K562 (cell line): ENCODE data around the gene ALDH5A1. TPM values are rescaled to one million over a fixed set of nuclear protein-coding genes. Genes with fewer than 3 reads are reported as not detected.

Experiments used
- ATAC-seq: fragments of 200-7000 bp; cut with Tn5 transposase; 3 replicates; pipeline ENCODE4 v1.9.1; 2020; ENCODE audit warnings: moderate library complexity
- BruUV-seq: library from RNA; stranded (reverse); fragments of 400-500 nt; replicated peaks from 2 replicates; lab custom pipeline; 2021; lab: Mats Ljungman, UMichigan
- CTCF ChIA-PET: fragments of 300-600 bp; formaldehyde crosslinking; extraction: SDS; loops from one replicate; lab custom pipeline; 2021; ENCODE audit warnings: low intra/inter-chr PET ratio; lab: Yijun Ruan, JAX
- POLR2A ChIA-PET: fragments of 300-600, 350-650 bp; sonication (Branson Sonifier 250); formaldehyde crosslinking; extraction: SDS; loops from one replicate; lab custom pipeline; 2021; ENCODE audit warnings: antibody characterized with exemption, inconsistent platforms; lab: Yijun Ruan, JAX
- DNase-seq, 4 experiments: peaks; one replicate each; pipeline versions ENCODE4 v3.0.0 to v3.0.0-alpha.2; 2011 to 2018; ENCODE audit warnings: low spot score in 3 of 4, mixed read lengths in 3 of 4; ENCODE audit errors: extremely low read depth in 1 of 4
- FAIRE-seq: peaks from 2 replicates; lab custom pipeline; 2011; peaks lifted over from hg19 to GRCh38; lab: Jason Lieb, UNC
- H2AFZ ChIP-seq: 2 replicates; pipeline ENCODE4 v1.6.0; 2011; ENCODE audit warnings: low read depth, low read length, control low read depth, inconsistent platforms
- H3K27ac ChIP-seq: fragments of 200-600 bp; 3 replicates; pipeline ENCODE4 v1.8.0; 2011; ENCODE audit warnings: low read depth, mild to moderate bottlenecking, control low read depth, inconsistent platforms, low read length, moderate library complexity, mixed read lengths; ENCODE audit errors: extremely low read depth
- H3K27me3 ChIP-seq, 2 experiments: fragments of 300-600 bp in 1 of 2; 2 replicates in 1 of 2; 3 replicates in 1 of 2; pipeline versions ENCODE4 v1.6.0 to v1.8.0; 2011; ENCODE audit warnings: inconsistent platforms in 2 of 2, low read length in 2 of 2, mild to moderate bottlenecking in 1 of 2, mixed read lengths in 1 of 2, moderate library complexity in 1 of 2; ENCODE audit not compliant: control insufficient read depth in 2 of 2, insufficient read depth in 2 of 2
- H3K36me3 ChIP-seq: fragments of 300-600 bp; 3 replicates; pipeline ENCODE4 v1.8.0; 2011; ENCODE audit warnings: mild to moderate bottlenecking, low read length, inconsistent platforms; ENCODE audit not compliant: control insufficient read depth, insufficient read depth
- H3K4me1 ChIP-seq, 2 experiments: fragments of 200-600 bp in 1 of 2; replicated peaks in 1 of 2; 2 replicates in 1 of 2; 3 replicates in 1 of 2; pipeline versions ENCODE4 v1.5.1 to v1.8.0; 2011; ENCODE audit warnings: inconsistent platforms in 2 of 2, low read length in 2 of 2, mild to moderate bottlenecking in 1 of 2, mixed read lengths in 1 of 2, moderate library complexity in 1 of 2; ENCODE audit not compliant: control insufficient read depth in 2 of 2, insufficient read depth in 2 of 2
- H3K4me2 ChIP-seq: 2 replicates; pipeline ENCODE4 v1.6.1; 2011; ENCODE audit warnings: low read length, control low read depth, inconsistent platforms, mixed read lengths; ENCODE audit not compliant: insufficient read depth
- H3K4me3 ChIP-seq: fragments of 200-600 bp; sonication (generic), shearing (Covaris generic); 2 replicates; pipeline ENCODE4 v1.5.1; 2016; ENCODE audit warnings: control low read depth, inconsistent platforms
- H3K79me2 ChIP-seq: fragments of 200-600 bp; 3 replicates; pipeline ENCODE4 v1.8.0; 2011; ENCODE audit warnings: low read length, inconsistent platforms; ENCODE audit not compliant: control insufficient read depth, insufficient read depth
- H3K9ac ChIP-seq, 2 experiments: 2 replicates each; pipeline versions ENCODE4 v1.6.0 to v1.6.1; 2011; ENCODE audit warnings: low read depth in 2 of 2, low read length in 2 of 2, control low read depth in 1 of 2, inconsistent platforms in 1 of 2, mild to moderate bottlenecking in 1 of 2, mixed read lengths in 1 of 2; ENCODE audit not compliant: insufficient read depth in 1 of 2
- H3K9me1 ChIP-seq: one replicate; pipeline ENCODE4 v1.6.0; 2011; ENCODE audit warnings: inconsistent platforms, mild to moderate bottlenecking, low read length, moderate library complexity; ENCODE audit not compliant: control insufficient read depth, insufficient read depth
- H3K9me3 ChIP-seq: replicated peaks from 2 replicates; pipeline ENCODE4 v1.5.1; 2011; ENCODE audit warnings: low read depth, low read length, inconsistent platforms; ENCODE audit not compliant: control insufficient read depth, insufficient read depth
- H4K20me1 ChIP-seq: replicated peaks from 2 replicates; pipeline ENCODE4 v1.6.1; 2011; ENCODE audit warnings: low read length, inconsistent platforms, mixed read lengths; ENCODE audit not compliant: control insufficient read depth, insufficient read depth
- BRCA1 ChIP-seq, 2 experiments: fragments of 450-650 bp in 1 of 2; sonication (generic) in 1 of 2; formaldehyde crosslinking in 1 of 2; IDR thresholded peaks; 2 replicates each; pipeline versions ENCODE4 v1.5.0 to v1.6.1; 2017 to 2020; ENCODE audit warnings: mild to moderate bottlenecking in 1 of 2, missing genetic modification reagents in 1 of 2
- CBX8 ChIP-seq: fragments of 200-600 bp; sonication (generic); IDR thresholded peaks from 2 replicates; pipeline ENCODE4 v1.6.1; 2012; ENCODE audit warnings: borderline replicate concordance, mixed run types, low read depth, mild to moderate bottlenecking, moderate library complexity, mixed read lengths, low read length, control low read depth, inconsistent platforms; ENCODE audit not compliant: poor library complexity, severe bottlenecking; ENCODE audit errors: extremely low read depth
- CTCF ChIP-seq, 3 experiments: IDR thresholded peaks in 2 of 3; conservative IDR thresholded peaks in 1 of 3; 2 replicates each; pipeline ENCODE4 v1.5.1; 2011 to 2012; ENCODE audit warnings: low read length in 3 of 3, mild to moderate bottlenecking in 3 of 3, control low read depth in 2 of 3, improper control_type of control experiment in 1 of 3, inconsistent platforms in 1 of 3, low read depth in 1 of 3, mixed read lengths in 1 of 3, moderate library complexity in 1 of 3; ENCODE audit not compliant: insufficient read depth in 2 of 3
- ELK1 ChIP-seq: sonication (generic); formaldehyde crosslinking; IDR thresholded peaks from 2 replicates; pipeline ENCODE4 v1.8.1; 2022; ENCODE audit warnings: missing genetic modification reagents
- FOXO4 ChIP-seq: fragments of 450-650 bp; formaldehyde crosslinking; IDR thresholded peaks from 2 replicates; pipeline ENCODE4 v1.4.0; 2020; ENCODE audit warnings: mild to moderate bottlenecking, moderate library complexity
- HDAC1 ChIP-seq, 2 experiments: fragments of 450-650 bp; IDR thresholded peaks; 2 replicates each; pipeline ENCODE4 v1.6.1; 2016 to 2017; ENCODE audit warnings: inconsistent platforms in 1 of 2, mild to moderate bottlenecking in 1 of 2, moderate library complexity in 1 of 2
- LCOR ChIP-seq: sonication (generic); formaldehyde crosslinking; IDR thresholded peaks from 2 replicates; pipeline ENCODE4 v1.8.0; 2022; ENCODE audit warnings: mild to moderate bottlenecking, missing genetic modification reagents
- NFE2L1 ChIP-seq: fragments of 450-650 bp; IDR thresholded peaks from 2 replicates; pipeline ENCODE4 v1.6.1; 2016; ENCODE audit warnings: missing genetic modification characterization, low read depth, mild to moderate bottlenecking, missing compliant biosample characterization, moderate library complexity, borderline replicate concordance
- ZFP36 ChIP-seq: fragments of 150-350 bp; IDR thresholded peaks from 2 replicates; pipeline ENCODE4 v1.6.1; 2018; ENCODE audit warnings: low read length, low read depth; ENCODE audit not compliant: partially characterized antibody
- ZNF431 ChIP-seq: sonication (generic); formaldehyde crosslinking; IDR thresholded peaks from 2 replicates; pipeline ENCODE4 v1.8.0; 2022; ENCODE audit warnings: mild to moderate bottlenecking, missing genetic modification reagents
- ZNF445 ChIP-seq: fragments of 250-450 bp; sonication (Bioruptor Pico); IDR thresholded peaks from 2 replicates; pipeline ENCODE4 v1.4.0; 2020; ENCODE audit warnings: low read depth, mild to moderate bottlenecking, moderate library complexity
- WGBS: fragments of 100-300 bp; shearing (Covaris generic); methylation state at CpG from one replicate; pipeline ENCODE4 v1.1.6; 2016; ENCODE audit warnings: low coverage, mixed read lengths; ENCODE audit not compliant: insufficient coverage; ENCODE audit errors: missing lambda C conversion rate; 5-methylcytosine and 5-hydroxymethylcytosine counted together
- in situ Hi-C: fragments of 300-500 bp; cut with MboI; formaldehyde crosslinking; loops from 4 replicates; pipeline ENCODE4 v1.15.0; 2018; ENCODE audit warnings: inconsistent platforms, mixed read lengths
- intact Hi-C: fragments of 100-400 bp; cut with micrococcal nuclease; formaldehyde crosslinking; loops from 2 replicates; pipeline ENCODE4 v1.14.2; 2022
- polyA plus RNA-seq, 8 experiments: library from polyadenylated mRNA; depleted of rRNA in 4 of 8; stranded (reverse) in 5 of 8; unstranded in 3 of 8; fragments of >200 nt; fragmentation: Nextera tagmentation in 2 of 8; fragmentation: Illumina TruSeq in 1 of 8; extraction: Ambion mirVana in 2 of 8; extraction: Trizol in 1 of 8; gene quantifications; 2 replicates each; pipeline versions ENCODE4 v1.2.1 to v1.2.3, GENCODE V29; 2011 to 2014; ENCODE audit warnings: inconsistent platforms in 1 of 8, missing spikeins in 1 of 8
- total RNA-seq, 7 experiments: library from RNA; depleted of rRNA in 6 of 7; stranded (reverse); fragments of >200 nt in 6 of 7; fragmentation: Illumina TruSeq in 2 of 7; extraction: Trizol in 2 of 7; gene quantifications; 2 replicates each; pipeline versions ENCODE4 v1.2.1 to v1.2.3, GENCODE V29; 2011 to 2021; ENCODE audit warnings: low replicate concordance in 1 of 7

Gene ALDH5A1
- total and polyA plus RNA-seq, 9 of the 15 experiments (the other 6 are each of a cell fraction or from before 2014, with no cell fraction given), result 2.2 to 19.7 (median 9.5) TPM

- Histone ChIP-seq H3K27me3 (peaks cover 3 to 7% of the 10 kb centered on the region in 2 experiments; a peak in 3 of 5 replicates), H4K20me1 (no peaks in the 10 kb centered on the region), H3K9me3 (no peaks in the 10 kb centered on the region), H2AFZ (no peak overlapping the region), H3K36me3 (no peaks in the 10 kb centered on the region), H3K79me2 (no peaks in the 10 kb centered on the region), H3K9me1 (no peaks in the 10 kb centered on the region), H3K27ac (no peak overlapping the region), H3K4me3 (no peak overlapping the region), H3K9ac (no peak overlapping the region), H3K4me2 (no peak overlapping the region)
- ChIA-PET POLR2A (no interaction called here), CTCF (no interaction called here)
- no TSS peak for BruUV-seq
- ATAC-seq, result no peak
- in situ Hi-C loops, result no loop called here
- intact Hi-C loops, result no loop called here
- DNase-seq, result no peak
- no peak for FAIRE-seq
- 31% methylated on average over 7 of the region's 7 CpGs for WGBS
- TF ChIP-seq ZNF445 (CRISPR knock-in tag) (no peak), CBX8 (no peak), HDAC1 (IDR thresholded peaks at IDR 0.05) (no peak)
- TF ChIP-seq, all 486 proteins: peak for 0
- no peaks in the 10 kb centered on the region for H3K4me1 ChIP-seq
These were observed 25.0 kb upstream of the ALDH5A1 start for GRCh38 chr6:24469811-24470210.

GRCh38 chr6:24472181-24472580 lies 22.6 kb upstream of the ALDH5A1 start:
- Histone ChIP-seq H3K9me1 (no peaks in the 10 kb centered on the region), H3K4me1 (no peaks in the 10 kb centered on the region), H3K9me3 (no peaks in the 10 kb centered on the region), H3K4me3 (no peak overlapping the region), H3K36me3 (no peaks in the 10 kb centered on the region), H2AFZ (no peak overlapping the region), H3K79me2 (no peaks in the 10 kb centered on the region), H4K20me1 (no peaks in the 10 kb centered on the region), H3K4me2 (no peak overlapping the region), H3K27ac (no peak overlapping the region), H3K27me3 (peaks cover 0 to 3% of the 10 kb centered on the region in 2 experiments; a peak in 1 of 5 replicates), H3K9ac (no peak overlapping the region)
- CTCF ChIA-PET, result no interaction called here
- no peak for FAIRE-seq
- in situ Hi-C loops (no loop called here), intact Hi-C loops (no loop called here)
- no peak for DNase-seq
- POLR2A ChIA-PET, result no interaction called here
- ATAC-seq, result no peak
- no TSS peak for BruUV-seq
- TF ChIP-seq ELK1 (CRISPR knock-in tag), result no peak
- TF ChIP-seq ZNF431, result no peak
- no peak for TF ChIP-seq FOXO4 (CRISPR knock-in tag)
- no peak for TF ChIP-seq ZFP36
- no peak for TF ChIP-seq LCOR (CRISPR knock-in tag)
- no peak for TF ChIP-seq BRCA1 (IDR thresholded peaks at IDR 0.05)
- TF ChIP-seq BRCA1 (CRISPR knock-in tag; IDR thresholded peaks at IDR 0.05), result no peak
- no peak for TF ChIP-seq CTCF (IDR thresholded peaks at IDR 0.05 in 2 of 3, conservative IDR thresholded peaks at IDR 0.05 in 1 of 3; ENCODE audit: insufficient read depth in 2 of 3, low read depth in 1 of 3, low read length in 3 of 3)
- TF ChIP-seq NFE2L1 (tag), result peak; percentile 65; the same call in 1 of the 2 replicates
